Thyroid gland (tissue), 4 donors: ENCODE data around the gene LILRA2. TPM values are rescaled to one million over a fixed set of nuclear protein-coding genes. Genes with fewer than 3 reads are reported as not detected.
A peak's percentile ranks its signal among the peaks of the same experiment; 100 is the strongest.

Source experiments
- DNase-seq, 2 donors: peaks; one replicate each; pipeline ENCODE4 v3.0.0-alpha.2; 2019
- H3K27ac ChIP-seq, 3 donors: fragments of 200-600 bp; sonication (generic); 1 replicate in 2 of 3; 2 replicates in 1 of 3; pipeline ENCODE4 v1.5.1; 2016 to 2019; ENCODE audit warnings: mild to moderate bottlenecking in 1 of 3, moderate library complexity in 1 of 3
- H3K27me3 ChIP-seq: fragments of 200-600 bp; sonication (generic); one replicate; pipeline ENCODE4 v1.5.1; 2019
- H3K36me3 ChIP-seq, 2 donors: fragments of 200-600 bp; sonication (generic); one replicate each; pipeline ENCODE4 v1.5.1; 2016 to 2019
- H3K4me1 ChIP-seq, 2 donors: fragments of 200-600 bp; sonication (generic); one replicate each; pipeline ENCODE4 v1.5.1; 2017 to 2019
- H3K4me3 ChIP-seq, 3 donors: fragments of 200-600 bp; sonication (generic); replicated peaks in 1 of 3; 1 replicate in 2 of 3; 2 replicates in 1 of 3; pipeline ENCODE4 v1.5.1; 2016; ENCODE audit warnings: mild to moderate bottlenecking in 1 of 3
- H3K9me3 ChIP-seq: fragments of 200-600 bp; sonication (generic); one replicate; pipeline ENCODE4 v1.5.1; 2017
- POLR2A ChIP-seq, 2 donors: fragments of 450-650 bp; IDR thresholded peaks; one replicate each; pipeline ENCODE4 v1.6.1; 2017; ENCODE audit warnings: antibody characterized with exemption in 2 of 2, mild to moderate bottlenecking in 2 of 2, moderate library complexity in 1 of 2
- WGBS, 2 donors: methylation state at CpG; one replicate each; pipeline ENCODE4 v1.1.5; 2017; 5-methylcytosine and 5-hydroxymethylcytosine counted together
- intact Hi-C: fragments of 100-400 bp; cut with DNase I; formaldehyde crosslinking; loops from one replicate; pipeline ENCODE4 v1.15.1; 2023
- total RNA-seq, 4 donors: library from RNA; depleted of rRNA; stranded (reverse); fragments of >200 nt; gene quantifications; one replicate each; pipeline ENCODE4 v1.2.3, GENCODE V29; 2016
- TF ChIP-seq, protein P1 (sequence below), 6 experiments: fragments of 200-600 bp in 3 of 6; fragments of 450-650 bp in 3 of 6; sonication (generic) in 3 of 6; IDR thresholded peaks; one replicate each; pipeline ENCODE4 v1.5.1; 2016 to 2019; ENCODE audit warnings: antibody characterized with exemption in 6 of 6, mild to moderate bottlenecking in 2 of 6, inconsistent platforms in 1 of 6, moderate library complexity in 1 of 6

Gene LILRA2
- total RNA-seq, 4 donors from 2014 or later = 0.24 to 1.4 (median 0.83) TPM

DNA sequence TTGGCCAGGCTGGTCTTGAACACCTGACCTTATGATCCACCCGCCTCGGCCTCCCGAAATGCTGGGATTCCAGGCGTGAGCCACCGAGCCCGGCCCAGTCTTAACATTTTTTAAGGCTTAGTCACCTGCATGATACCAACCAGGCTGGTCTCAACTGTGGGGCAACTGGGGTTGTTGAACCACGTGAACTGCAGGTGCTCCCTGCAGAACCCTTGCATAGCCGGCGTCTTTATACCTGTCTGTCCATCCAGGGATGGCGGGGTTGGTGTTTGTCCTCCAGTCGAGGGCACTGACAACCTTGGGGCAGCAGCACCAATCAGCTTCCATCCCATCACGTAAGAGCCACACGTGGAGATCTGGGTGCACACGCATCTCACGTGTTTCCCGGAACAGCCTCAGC lies 24.8 kb upstream of the LILRA2 start:
- H3K9me3 ChIP-seq = no peaks in the 10 kb centered on the region
- TF ChIP-seq, protein P1, sequence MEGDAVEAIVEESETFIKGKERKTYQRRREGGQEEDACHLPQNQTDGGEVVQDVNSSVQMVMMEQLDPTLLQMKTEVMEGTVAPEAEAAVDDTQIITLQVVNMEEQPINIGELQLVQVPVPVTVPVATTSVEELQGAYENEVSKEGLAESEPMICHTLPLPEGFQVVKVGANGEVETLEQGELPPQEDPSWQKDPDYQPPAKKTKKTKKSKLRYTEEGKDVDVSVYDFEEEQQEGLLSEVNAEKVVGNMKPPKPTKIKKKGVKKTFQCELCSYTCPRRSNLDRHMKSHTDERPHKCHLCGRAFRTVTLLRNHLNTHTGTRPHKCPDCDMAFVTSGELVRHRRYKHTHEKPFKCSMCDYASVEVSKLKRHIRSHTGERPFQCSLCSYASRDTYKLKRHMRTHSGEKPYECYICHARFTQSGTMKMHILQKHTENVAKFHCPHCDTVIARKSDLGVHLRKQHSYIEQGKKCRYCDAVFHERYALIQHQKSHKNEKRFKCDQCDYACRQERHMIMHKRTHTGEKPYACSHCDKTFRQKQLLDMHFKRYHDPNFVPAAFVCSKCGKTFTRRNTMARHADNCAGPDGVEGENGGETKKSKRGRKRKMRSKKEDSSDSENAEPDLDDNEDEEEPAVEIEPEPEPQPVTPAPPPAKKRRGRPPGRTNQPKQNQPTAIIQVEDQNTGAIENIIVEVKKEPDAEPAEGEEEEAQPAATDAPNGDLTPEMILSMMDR (IDR thresholded peaks at IDR 0.05) = no peak
- TF ChIP-seq POLR2A (IDR thresholded peaks at IDR 0.05) = no peak
- intact Hi-C loops = no loop called here
- no peak overlapping the region for H3K27ac ChIP-seq
- WGBS, 2 donors = 80 to 92% methylated on average over 13 to 16 of the region's 16 CpGs
- no peaks in the 10 kb centered on the region for H3K36me3 ChIP-seq
- no peaks in the 10 kb centered on the region for H3K4me1 ChIP-seq
- H3K4me3 ChIP-seq = no peak overlapping the region
- no peak for DNase-seq
- no peaks in the 10 kb centered on the region for H3K27me3 ChIP-seq

DNA sequence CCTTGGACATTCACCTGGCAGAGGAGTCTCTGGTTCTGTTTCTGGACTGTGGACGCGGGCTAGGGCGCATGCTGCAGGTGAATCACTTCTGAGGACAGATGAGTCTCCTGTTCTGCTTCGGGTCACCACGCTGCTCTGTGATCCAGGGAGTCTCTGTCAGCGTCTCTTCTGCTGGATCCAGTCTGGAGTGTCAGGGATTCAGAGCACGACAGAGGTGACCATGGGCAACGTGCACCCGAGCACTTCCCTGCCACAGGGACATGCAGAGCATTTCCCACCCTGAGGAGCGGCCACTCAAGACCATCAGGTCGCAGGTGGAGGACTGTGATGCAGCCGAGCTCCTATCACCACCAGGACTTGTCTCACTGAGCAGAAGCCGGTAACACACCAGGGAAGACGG lies 24.4 kb upstream of the LILRA2 start:
- Histone ChIP-seq H3K27me3 (no peaks in the 10 kb centered on the region), H3K36me3 (no peaks in the 10 kb centered on the region), H3K4me1 (no peaks in the 10 kb centered on the region), H3K27ac (no peak overlapping the region), H3K9me3 (no peaks in the 10 kb centered on the region), H3K4me3 (no peak overlapping the region)
- DNase-seq = no peak
- intact Hi-C loops = no loop called here
- WGBS, 2 donors = 80% methylated on average over 10 to 14 of the region's 14 CpGs
- no peak for TF ChIP-seq POLR2A (IDR thresholded peaks at IDR 0.05)
- TF ChIP-seq, protein P1 (IDR thresholded peaks at IDR 0.05) = no peak

GRCh38 chr19:54551293-54551692 lies 22.3 kb upstream of the LILRA2 start:
- no peak for DNase-seq
- H3K4me1 ChIP-seq = no peaks in the 10 kb centered on the region
- 85 to 89% methylated on average over 6 of the region's 6 CpGs for WGBS, 2 donors
- no peaks in the 10 kb centered on the region for H3K9me3 ChIP-seq
- no peak overlapping the region for H3K4me3 ChIP-seq
- intact Hi-C loops = no loop called here
- H3K27me3 ChIP-seq = no peaks in the 10 kb centered on the region
- no peaks in the 10 kb centered on the region for H3K36me3 ChIP-seq
- H3K27ac ChIP-seq = no peak overlapping the region
- no peak for TF ChIP-seq POLR2A (IDR thresholded peaks at IDR 0.05)
- TF ChIP-seq, protein P1 (IDR thresholded peaks at IDR 0.05) = no peak

DNA sequence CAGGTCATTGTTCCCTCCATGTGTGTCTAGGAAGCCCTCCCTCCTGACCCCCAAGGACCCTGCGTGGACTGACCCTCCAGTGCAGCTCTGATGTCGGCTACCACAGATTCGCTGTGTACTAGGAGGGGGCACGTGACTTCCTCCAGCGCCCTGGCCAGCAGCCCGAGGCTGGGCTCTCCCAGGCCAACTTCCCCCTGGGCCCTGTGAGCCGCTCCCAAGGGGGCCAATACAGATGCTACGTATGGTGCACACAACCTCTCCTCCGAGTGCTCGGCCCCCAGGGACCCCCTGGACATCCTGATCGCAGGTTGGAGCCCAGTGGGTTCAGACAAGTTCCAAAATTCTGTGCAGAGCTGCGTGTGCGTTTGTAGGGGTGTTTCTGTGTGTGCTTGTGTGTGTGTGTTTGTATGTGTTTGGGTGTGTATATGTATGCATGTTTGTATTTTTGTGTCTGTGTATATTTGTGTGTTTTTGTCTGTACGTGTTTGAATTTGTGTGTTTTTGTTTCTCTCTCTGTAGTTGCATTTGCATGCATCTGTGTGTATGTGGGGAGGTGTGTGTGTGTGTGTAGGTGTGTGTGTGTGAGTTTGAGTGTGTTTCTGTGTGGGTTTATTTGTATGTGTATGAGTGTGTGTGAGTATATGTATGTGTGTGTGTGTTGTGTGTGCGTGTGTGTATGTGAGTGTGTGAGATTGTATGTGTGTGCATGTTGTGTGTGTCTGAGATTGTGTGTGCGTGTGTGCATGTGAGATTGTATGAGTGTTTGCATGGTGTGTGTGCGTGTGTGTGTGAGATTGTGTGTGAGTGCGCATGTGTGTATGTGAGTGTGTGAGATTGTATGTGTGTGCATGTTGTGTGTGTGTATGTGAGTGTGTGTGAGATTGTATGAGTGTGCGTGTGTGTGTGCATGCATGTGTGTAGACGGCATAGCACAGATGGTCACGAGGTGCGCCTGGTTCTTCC lies 21.4 kb upstream of the LILRA2 start:
- Histone ChIP-seq H3K27ac (no peak overlapping the region), H3K9me3 (no peaks in the 10 kb centered on the region), H3K4me1 (no peaks in the 10 kb centered on the region), H3K4me3 (no peak overlapping the region), H3K27me3 (no peaks in the 10 kb centered on the region), H3K36me3 (no peaks in the 10 kb centered on the region)
- TF ChIP-seq POLR2A (IDR thresholded peaks at IDR 0.05) = no peak
- TF ChIP-seq, protein P1 (IDR thresholded peaks at IDR 0.05) = no peak
- intact Hi-C loops = no loop called here
- 77 to 78% methylated on average over 22 of the region's 22 CpGs for WGBS, 2 donors
- peak in 1 of 2 donors; percentile 3 for DNase-seq

- Histone ChIP-seq H3K4me3 (no peak overlapping the region), H3K27me3 (no peaks in the 10 kb centered on the region), H3K27ac (no peak overlapping the region), H3K36me3 (no peaks in the 10 kb centered on the region), H3K9me3 (no peaks in the 10 kb centered on the region), H3K4me1 (no peaks in the 10 kb centered on the region)
- DNase-seq = no peak
- WGBS, 2 donors = 77 to 89% methylated on average over 6 to 15 of the region's 15 CpGs
- no peak for TF ChIP-seq POLR2A (IDR thresholded peaks at IDR 0.05)
- intact Hi-C loops = no loop called here
These were observed 20.7 kb upstream of the LILRA2 start for GRCh38 chr19:54552913-54553310.
